ENCODE data around the gene ZNF479.
"Not testable (repeated sequence)": the region's sequence is repeated elsewhere in the genome, so short reads cannot be mapped to it uniquely, and the experiment has no call there.

Gene ZNF479

DNA sequence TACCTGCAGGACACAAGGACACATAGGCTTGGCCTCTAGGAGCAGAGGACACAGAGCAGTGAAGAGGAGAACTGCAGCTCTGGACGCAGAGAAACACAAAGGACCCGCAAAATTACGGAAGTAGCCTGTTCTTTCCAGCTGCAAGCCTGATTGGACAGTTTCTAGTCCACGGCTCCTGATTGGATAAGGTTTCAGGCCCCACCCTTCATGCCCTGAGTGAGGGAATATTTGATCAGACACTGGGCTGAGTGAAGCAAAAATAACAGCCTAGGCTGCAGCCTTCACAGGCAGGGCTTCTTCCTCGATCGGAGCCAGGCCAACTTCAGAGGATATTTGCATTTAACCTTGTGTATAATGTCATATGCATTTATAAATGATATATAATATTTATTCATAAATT lies at the start of gene ZNF479:
Gene ZNF479 (minus strand): TSS at position 101 of the 400 bp plus-strand sequence. CDS start 112 bp downstream, outside the sequence.
- not testable (repeated sequence) for DNase-seq

DNA sequence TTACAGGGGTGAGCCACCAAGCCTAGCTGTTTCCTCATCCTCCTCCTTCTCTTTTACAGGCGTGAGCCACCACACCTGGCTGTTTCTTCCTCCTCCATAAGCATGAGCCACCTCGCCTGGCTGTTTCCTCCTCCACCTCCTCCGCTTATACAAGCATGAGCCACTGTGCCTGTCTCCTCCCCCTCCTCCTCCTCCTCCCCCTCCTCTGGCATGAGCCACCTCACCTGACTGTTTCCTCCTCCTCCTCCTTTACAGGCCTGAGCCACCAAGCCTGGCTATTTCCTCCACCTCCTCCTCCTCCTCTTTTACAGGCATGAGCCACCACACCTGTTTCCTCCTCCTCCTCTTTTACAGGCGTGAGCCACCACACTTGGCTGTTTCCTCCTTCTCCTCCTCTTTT lies 49.8 kb upstream of the ZNF479 start:
- DNase-seq = no peak

DNA sequence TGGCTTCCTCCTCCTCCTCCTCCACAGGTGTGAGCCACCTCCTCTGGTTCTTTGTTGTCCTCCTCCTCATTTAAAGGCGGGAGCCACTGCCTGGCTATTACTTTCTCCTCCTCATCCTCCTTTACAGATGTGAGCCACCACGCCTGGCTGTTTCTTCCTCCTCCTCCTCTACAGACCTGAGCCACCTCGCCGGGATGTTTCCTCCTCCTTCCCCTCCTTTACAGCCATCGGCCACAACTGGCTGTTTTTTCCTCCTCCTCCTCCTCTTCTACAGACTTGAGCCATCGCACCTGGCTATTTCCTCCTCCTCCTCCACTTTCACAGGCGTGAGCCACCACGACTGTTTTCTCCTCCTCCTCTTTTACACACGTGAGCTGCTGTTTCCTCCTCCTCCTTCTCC lies 49.0 kb upstream of the ZNF479 start:
- no peak for DNase-seq

DNA sequence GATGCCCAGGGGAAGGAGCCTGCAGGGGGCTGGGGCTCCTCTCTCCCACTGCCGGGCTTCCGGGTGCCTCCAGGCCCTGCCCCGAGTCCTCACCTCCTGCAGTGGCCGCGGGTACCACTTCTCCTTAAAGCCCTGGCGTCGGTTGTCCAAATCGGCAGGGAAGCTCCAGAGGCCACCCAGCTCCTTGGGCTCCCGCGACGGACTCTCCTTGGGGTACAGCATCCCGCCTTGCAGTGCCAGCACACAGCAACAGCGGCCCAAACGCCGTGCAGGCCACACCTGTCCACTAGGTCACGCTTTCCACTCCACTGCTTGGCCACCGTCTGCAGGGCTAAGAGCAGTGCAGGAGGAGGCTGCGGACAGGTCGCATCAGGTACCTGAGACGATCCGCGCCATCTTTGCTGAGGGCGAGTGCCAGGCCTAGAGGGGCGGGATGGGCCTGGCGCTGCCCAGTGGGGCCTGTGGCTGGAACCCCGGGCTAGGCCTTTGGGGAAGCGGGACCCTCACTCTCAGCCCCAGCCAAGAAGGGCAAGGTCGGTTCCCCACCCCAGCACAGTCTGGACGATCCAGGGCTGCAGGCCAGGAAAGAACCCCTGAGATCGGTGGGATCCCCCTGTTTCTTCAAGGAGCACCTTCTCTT lies 47.7 kb upstream of the ZNF479 start:
- DNase-seq = no peak

DNA sequence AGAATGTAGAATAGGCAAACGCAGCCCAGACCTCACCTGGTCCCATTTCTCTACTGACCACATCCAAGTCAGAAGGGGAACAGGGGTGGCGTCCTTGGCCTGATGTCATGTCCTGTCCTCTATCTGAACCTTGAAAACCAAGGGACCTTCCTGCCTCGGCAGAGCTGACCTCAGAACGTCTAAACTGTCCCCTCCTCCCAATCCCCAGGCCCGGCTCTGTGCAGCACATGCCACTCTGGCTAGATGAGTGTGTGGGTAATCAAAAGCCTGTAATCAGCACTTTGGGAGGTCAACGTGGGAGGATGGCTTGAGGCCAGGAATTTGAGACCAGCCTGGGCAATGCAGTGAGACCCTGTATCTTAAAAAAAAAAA lies 46.5 kb upstream of the ZNF479 start:
- no peak for DNase-seq

DNA sequence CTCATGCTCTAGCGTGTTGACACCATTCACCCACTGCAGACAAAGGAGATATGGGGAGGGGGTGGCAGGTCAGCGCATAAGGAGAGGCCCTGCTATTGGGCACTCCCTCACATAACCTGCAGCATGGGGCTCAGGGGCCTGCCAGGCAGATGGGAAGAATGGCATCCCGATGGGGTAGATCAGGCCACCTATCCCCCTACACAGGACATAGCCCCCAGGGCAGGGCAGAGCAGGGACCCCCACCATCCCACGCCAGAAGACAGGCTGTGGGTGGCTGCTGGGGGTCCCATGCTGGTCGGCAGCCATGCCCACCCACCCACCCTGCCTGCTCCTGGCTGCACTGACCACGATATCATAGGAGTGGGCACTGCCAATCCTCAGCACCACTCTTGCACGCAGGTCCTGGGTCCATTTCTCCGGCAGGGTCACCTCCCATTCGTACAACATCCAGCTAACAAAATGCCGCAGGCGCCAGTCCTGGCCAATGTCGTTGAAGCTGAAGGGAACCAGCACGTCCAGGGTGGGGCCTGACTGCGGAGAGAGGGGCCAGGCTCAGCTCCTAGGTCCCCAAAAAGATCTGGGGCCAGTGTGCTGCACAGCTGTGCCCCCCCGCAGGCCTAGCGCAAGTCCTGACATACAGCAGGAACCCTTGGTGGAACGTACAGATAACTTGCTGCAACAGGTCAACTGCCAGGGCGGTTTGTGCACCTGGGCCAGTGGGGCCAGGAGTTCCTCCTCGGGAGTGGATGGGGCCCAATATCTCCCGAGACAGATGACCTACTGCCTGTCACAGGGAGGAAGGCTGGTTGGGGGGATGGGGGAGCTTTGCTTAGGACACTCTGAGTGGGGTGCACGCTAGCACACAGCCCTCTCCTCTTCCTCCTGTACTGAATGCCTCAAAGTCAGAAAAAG lies 45.9 kb upstream of the ZNF479 start:
- no peak for DNase-seq

DNA sequence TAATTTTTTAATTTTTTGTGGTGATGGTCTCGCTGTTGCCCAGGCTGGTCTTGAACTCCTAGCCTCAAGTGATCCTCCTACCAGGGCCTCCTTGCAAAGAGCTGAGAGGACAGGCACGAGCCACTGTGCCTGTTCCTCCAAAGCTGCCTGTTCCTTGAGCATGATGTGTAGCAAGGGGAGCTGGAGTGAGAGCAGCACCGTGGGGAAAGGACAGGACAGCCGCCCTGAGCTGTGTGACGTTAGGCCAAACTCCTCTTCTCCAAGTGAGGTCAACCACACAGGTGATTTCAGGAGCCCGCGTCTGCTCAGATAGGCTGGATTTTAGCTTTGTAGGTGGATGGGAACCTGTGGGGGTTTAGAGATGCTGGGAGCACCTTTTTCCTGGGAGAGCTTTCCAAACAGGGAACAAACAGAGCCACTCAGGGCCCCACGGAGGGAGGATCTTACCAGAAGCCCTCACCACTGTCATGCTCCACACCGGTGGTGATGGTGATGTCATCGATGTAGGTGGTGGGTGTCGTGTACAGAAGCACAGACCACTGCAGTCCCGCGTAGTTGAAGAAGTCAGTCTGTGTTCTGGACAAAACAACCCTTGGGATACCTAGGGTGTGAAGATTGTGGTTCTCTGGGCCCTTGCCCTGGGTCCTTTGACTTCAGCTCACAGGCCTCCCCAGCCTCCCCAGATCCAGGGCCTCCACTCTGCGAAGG lies 44.8 kb upstream of the ZNF479 start:
- no peak for DNase-seq

DNA sequence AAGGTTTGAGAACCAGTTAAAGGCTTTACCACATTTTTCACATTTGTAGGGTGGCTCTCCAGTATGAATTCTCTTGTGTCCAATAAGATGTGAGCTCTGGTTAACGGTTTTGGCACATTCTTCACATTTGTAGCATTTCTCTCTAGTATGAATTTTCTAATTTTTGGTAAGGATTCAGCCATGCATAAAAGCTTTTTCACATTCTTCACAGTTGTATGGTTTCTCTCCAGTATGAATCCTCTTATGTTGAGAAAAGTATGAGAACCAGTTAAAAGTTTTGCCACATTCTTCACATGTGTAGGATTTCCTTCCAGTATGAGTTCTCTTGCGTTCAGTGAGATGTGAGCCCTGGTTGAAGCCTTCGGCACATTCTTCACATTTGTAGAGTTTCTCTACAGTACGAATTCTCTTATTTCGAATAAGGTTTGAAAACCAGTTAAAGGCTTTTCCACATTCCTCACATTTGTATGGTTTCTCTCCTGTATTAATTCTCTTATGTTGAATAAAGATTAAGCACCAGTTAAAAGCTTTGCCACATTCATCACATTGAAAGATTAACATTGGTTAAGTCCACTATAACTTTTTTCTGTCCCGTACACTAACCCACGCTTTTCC lies 33.2 kb upstream of the ZNF479 start:
- DNase-seq = no peak

DNA sequence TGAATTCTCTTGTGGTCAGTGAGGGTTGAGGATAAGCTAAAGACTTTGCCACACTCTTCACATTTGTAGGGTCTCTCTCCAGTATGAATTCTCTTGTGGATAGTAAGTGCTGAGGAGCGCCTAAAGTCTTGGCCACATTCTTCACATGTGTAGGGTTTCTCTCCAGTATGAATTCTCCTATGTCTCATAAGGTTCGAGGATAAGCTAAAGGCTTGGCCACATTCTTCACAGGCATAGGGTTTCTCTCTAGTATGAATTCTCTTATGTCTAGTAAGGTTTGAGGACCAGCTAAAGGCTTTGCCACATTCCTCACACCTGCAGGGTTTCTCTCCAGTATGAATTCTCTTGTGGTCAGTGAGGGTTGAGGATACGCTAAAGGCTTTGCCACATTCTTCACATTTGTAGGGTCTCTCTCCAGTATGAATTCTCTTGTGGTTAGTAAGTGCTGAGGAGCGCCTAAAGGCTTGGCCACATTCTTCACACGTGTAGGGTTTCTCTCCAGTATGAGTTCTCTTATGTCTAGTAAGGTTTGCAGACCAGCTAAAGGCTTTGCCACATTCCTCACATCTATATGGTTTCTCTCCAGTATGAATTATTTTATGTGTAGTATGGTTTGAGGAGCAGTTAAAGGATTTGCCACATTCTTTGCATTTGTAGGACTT lies 12.0 kb downstream of the ZNF479 start:
- DNase-seq = not testable (repeated sequence)
